Astrocyte of the spinal cord (primary cell): ENCODE measurements around the gene RYR3.

Source experiments
- DNase-seq: peaks from one replicate; pipeline ENCODE4 v3.0.0; 2011; ENCODE audit warnings: low read depth, low spot score
- H3K4me3 ChIP-seq: 2 replicates; pipeline ENCODE4 v1.5.1; 2011; ENCODE audit warnings: low read depth, mild to moderate bottlenecking, low read length, moderate library complexity
- in situ Hi-C: cut with HindIII; loops from 2 replicates; pipeline ENCODE4 v1.10.0; 2017; ENCODE audit warnings: low sequenced_read_pairs
- TF ChIP-seq, protein P1 (sequence below): IDR thresholded peaks from 2 replicates; pipeline ENCODE4 v1.5.1; 2012; ENCODE audit warnings: low read depth, mild to moderate bottlenecking, low read length, inconsistent platforms

Gene RYR3

DNA sequence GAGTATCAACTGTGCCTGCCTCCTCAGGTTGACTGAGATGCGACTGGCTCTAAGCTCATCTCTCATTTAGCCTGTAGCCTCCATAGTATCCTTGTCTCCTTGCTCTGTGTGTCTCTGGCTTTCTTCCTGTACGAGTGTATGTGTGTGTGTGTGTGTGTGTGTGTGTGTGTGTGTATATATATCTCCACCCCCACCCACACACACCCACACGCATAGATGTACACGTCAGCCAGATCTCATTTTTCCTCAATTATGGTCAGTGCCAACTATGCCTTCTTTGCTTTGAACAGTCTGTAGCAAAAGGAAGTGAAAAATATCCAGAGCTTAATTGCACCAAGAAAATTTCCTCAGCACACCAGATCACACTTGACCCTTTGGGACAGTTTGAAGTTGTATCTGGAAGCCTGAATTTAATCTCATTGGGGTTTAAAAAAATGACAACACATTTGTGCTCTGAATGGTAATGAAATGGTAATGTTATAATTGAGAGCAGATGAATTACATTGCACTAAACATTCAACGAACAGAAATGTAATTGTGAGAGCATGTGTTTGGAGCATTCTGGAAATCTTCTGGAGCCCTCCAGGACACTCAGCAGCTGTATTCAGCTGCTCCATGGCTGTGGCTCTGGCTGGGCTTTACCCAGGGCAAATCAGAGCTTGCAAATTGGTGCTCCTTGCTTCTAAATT is 63.6 kb downstream of the RYR3 start:
- no peak for DNase-seq
- TF ChIP-seq, protein P1, sequence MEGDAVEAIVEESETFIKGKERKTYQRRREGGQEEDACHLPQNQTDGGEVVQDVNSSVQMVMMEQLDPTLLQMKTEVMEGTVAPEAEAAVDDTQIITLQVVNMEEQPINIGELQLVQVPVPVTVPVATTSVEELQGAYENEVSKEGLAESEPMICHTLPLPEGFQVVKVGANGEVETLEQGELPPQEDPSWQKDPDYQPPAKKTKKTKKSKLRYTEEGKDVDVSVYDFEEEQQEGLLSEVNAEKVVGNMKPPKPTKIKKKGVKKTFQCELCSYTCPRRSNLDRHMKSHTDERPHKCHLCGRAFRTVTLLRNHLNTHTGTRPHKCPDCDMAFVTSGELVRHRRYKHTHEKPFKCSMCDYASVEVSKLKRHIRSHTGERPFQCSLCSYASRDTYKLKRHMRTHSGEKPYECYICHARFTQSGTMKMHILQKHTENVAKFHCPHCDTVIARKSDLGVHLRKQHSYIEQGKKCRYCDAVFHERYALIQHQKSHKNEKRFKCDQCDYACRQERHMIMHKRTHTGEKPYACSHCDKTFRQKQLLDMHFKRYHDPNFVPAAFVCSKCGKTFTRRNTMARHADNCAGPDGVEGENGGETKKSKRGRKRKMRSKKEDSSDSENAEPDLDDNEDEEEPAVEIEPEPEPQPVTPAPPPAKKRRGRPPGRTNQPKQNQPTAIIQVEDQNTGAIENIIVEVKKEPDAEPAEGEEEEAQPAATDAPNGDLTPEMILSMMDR = no peak
- in situ Hi-C loops = no loop called here
- no peak overlapping the region for H3K4me3 ChIP-seq

DNA sequence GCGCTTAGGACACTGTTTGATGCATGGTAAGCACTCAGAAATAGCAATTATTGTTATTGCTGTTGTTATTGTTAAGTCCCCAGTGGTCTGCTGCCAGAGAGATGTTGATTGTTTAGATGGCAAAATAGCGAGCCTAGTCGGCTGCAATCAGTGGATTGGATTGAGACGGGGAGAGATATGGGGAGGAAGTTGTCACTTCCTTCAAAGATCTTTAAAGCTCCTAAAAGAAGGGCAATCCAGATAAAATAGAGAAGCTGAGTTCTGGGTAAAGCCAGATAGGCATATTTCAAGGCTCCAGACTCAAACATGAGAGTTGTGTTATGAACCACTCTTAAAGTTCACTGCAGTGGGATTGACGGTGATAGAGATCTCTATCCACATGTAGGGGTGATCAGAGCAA is 64.5 kb downstream of the RYR3 start:
- in situ Hi-C loops = no loop called here
- no peak for DNase-seq
- TF ChIP-seq, protein P1 = no peak
- H3K4me3 ChIP-seq = no peak overlapping the region

DNA sequence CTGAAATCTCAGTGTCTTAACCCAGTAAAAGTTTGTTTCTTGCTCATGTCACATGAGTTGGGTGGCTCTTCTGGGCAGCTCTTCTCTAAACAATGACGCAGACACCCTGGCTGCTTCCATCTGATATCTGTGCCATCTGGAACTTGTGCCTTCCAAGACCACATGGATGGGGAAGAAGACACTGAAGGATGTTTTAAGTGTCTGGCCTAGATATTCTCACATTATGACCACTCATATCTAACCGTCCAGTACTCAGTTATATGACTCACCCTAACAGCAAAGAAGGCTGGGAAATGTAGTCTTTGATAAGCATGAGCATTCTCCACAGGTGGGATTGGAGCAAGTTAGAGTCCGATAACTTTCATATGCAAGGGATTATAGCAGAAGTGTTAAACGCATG is 66.4 kb downstream of the RYR3 start:
- in situ Hi-C loops = no loop called here
- no peak overlapping the region for H3K4me3 ChIP-seq

DNA sequence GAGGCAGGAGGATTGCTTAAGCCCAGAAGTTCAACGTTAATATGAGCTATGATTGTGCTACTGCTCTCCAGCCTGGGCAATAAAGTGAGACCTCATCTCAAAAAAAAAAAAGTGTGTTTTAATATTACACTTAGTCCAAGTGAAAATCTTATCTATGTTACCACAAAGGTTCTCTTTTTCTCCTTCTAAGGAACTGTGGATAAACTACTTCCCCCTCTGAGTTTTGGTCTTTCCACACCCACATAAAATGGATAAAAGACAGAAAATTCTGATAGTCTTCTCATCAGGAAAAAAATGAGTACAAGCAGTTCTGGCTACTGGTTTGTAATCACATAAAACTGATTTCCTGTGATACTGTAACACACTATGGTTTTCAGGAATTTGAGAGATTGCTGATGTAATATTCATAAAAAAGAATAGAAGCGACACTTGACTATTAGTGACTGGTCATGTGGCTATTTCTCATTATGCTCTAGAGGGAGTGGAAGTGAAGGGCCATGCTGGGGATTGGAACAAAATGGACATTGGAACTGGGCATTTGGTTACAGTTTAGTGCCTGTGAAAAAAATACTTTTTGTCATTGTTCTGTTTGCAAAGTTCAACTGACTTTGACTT is 68.2 kb downstream of the RYR3 start:
- in situ Hi-C loops = no loop called here
- TF ChIP-seq, protein P1 = no peak
- no peak overlapping the region for H3K4me3 ChIP-seq
- no peak for DNase-seq

More for the DNA sequence above, 66.4 kb downstream of the RYR3 start:
- TF ChIP-seq, protein P1 = no peak
- no peak for DNase-seq

DNA sequence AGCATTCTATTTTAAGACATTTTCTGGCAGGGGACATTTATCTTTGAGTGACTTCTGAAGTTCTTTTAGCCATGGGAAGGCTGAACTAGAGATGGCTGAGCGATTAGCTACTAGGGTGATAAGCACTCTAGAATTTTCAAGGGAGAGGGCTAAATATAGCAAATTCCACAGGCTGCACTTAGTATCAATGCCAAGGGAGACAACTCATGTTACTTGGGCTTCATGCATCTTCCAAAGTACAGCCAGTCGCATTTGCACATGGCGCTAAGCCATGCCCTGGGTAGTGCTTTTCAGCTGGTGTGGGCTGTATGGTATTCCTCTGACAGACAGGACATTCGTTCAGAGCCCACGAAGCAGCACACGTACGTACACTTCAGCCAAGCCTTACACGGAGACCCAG is 69.6 kb downstream of the RYR3 start:
- in situ Hi-C loops = no loop called here
- DNase-seq = no peak
- TF ChIP-seq, protein P1 = no peak

DNA sequence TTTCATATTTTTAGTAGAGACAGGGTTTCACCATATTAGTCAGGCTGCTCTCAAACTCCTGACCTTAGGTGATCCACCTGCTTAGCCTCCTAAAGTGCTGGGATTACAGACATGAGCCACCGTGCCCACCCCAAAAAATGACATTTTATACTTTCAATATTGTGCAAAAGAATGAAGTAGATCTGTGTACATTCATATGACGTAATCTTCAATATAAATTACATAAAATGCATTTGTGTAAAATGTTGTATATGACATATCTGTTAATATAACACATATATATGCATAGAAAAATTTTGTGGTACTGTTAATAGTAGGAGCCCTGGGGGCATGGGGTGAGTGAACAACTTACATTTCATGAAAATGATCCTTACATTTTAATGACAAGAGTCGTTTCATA is 71.7 kb downstream of the RYR3 start:
- TF ChIP-seq, protein P1 = no peak
- no peak overlapping the region for H3K4me3 ChIP-seq
- in situ Hi-C loops = no loop called here
- DNase-seq = no peak

More for the DNA sequence above, 69.6 kb downstream of the RYR3 start:
- no peak overlapping the region for H3K4me3 ChIP-seq
